Neural progenitor cell (in vitro differentiated cells): ENCODE results near the gene MSI2. TPM values are rescaled to one million over a fixed set of nuclear protein-coding genes. Genes with fewer than 3 reads are reported as not detected.

Source experiments
- DNase-seq: peaks from one replicate; pipeline ENCODE4 v3.0.0-alpha.2; 2016; ENCODE audit warnings: low spot score
- H2AFZ ChIP-seq: fragments of 200-600 bp; sonication (generic); replicated peaks from 2 replicates; pipeline ENCODE4 v1.6.1; 2016; ENCODE audit warnings: antibody characterized with exemption
- H3F3A ChIP-seq: fragments of 200-600 bp; sonication (generic); 2 replicates; pipeline ENCODE4 v1.6.1; 2016; ENCODE audit warnings: antibody characterized with exemption, low read depth
- H3K27ac ChIP-seq: fragments of 200-600 bp; sonication (generic); 2 replicates; pipeline ENCODE4 v1.5.1; 2016; ENCODE audit warnings: mild to moderate bottlenecking
- H3K27me3 ChIP-seq: fragments of 200-600 bp; sonication (generic); 2 replicates; pipeline ENCODE4 v1.6.1; 2016; ENCODE audit warnings: mild to moderate bottlenecking, moderate library complexity
- H3K36me3 ChIP-seq: fragments of 200-600 bp; sonication (generic); 2 replicates; pipeline ENCODE4 v1.5.1; 2016
- H3K4me1 ChIP-seq: fragments of 200-600 bp; sonication (generic); 2 replicates; pipeline ENCODE4 v1.6.1; 2016; ENCODE audit warnings: mixed run types
- H3K4me2 ChIP-seq: fragments of 200-600 bp; sonication (generic); 2 replicates; pipeline ENCODE4 v1.6.1; 2016
- H3K4me3 ChIP-seq: fragments of 200-600 bp; sonication (generic); 2 replicates; pipeline ENCODE4 v1.5.1; 2016
- H3K79me2 ChIP-seq: fragments of 200-600 bp; sonication (generic); 2 replicates; pipeline ENCODE4 v1.6.1; 2016; ENCODE audit warnings: low read depth
- H3K9ac ChIP-seq: fragments of 200-600 bp; sonication (generic); 2 replicates; pipeline ENCODE4 v1.6.1; 2016
- H3K9me3 ChIP-seq: fragments of 200-600 bp; sonication (generic); 2 replicates; pipeline ENCODE4 v1.5.1; 2016; ENCODE audit warnings: low read depth
- H4K20me1 ChIP-seq: fragments of 200-600 bp; sonication (generic); 2 replicates; pipeline ENCODE4 v1.6.1; 2016; ENCODE audit warnings: low read depth
- H3K27ac Mint-ChIP-seq: 3 replicates; pipeline ENCODE4 v1.8.0; 2021; ENCODE audit warnings: mixed read lengths
- H3K27me3 Mint-ChIP-seq: 2 replicates; pipeline ENCODE4 v1.8.0; 2022; ENCODE audit warnings: low read depth, mild to moderate bottlenecking, inconsistent platforms, moderate library complexity, mixed read lengths; ENCODE audit not compliant: insufficient read depth
- H3K36me3 Mint-ChIP-seq: 3 replicates; pipeline ENCODE4 v1.8.0; 2021; ENCODE audit warnings: mixed read lengths
- H3K4me1 Mint-ChIP-seq: 3 replicates; pipeline ENCODE4 v1.8.0; 2021; ENCODE audit warnings: mixed read lengths
- H3K4me3 Mint-ChIP-seq: 3 replicates; pipeline ENCODE4 v1.8.0; 2021; ENCODE audit warnings: mild to moderate bottlenecking, moderate library complexity, mixed read lengths
- H3K9me3 Mint-ChIP-seq: 3 replicates; pipeline ENCODE4 v1.8.0; 2020; ENCODE audit warnings: mixed read lengths
- CTCF ChIP-seq: fragments of 200-600 bp; sonication (generic); IDR thresholded peaks from 2 replicates; pipeline ENCODE4 v1.5.1; 2017; ENCODE audit warnings: antibody characterized with exemption, mild to moderate bottlenecking
- EZH2 ChIP-seq: fragments of 200-600 bp; sonication (generic); IDR thresholded peaks from 2 replicates; pipeline ENCODE4 v1.6.1; 2017; ENCODE audit warnings: antibody characterized with exemption, mild to moderate bottlenecking, moderate library complexity
- EZH2phosphoT487 ChIP-seq: fragments of 200-600 bp; sonication (generic); IDR thresholded peaks from 2 replicates; pipeline ENCODE4 v1.6.1; 2017; ENCODE audit warnings: antibody characterized with exemption
- total RNA-seq: library from RNA; depleted of rRNA; stranded (reverse); fragments of >200 nt; gene quantifications from 2 replicates; pipeline ENCODE4 v1.2.3, GENCODE V29; 2015; ENCODE audit warnings: low replicate concordance

Gene MSI2
- total RNA-seq, 1 donor from 2014 or later = 96.9 TPM

- Mint-ChIP-seq H3K4me3 (no peak overlapping the region), H3K4me1 (peaks cover 42% of the 10 kb centered on the region), H3K27ac (peak overlapping the region; percentile 33), H3K36me3 (no peaks in the 10 kb centered on the region), H3K9me3 (no peaks in the 10 kb centered on the region), H3K27me3 (peaks cover 2% of the 10 kb centered on the region)
- H4K20me1 ChIP-seq = no peaks in the 10 kb centered on the region
- H3K9me3 ChIP-seq = no peaks in the 10 kb centered on the region
- no peak for DNase-seq
- H3K36me3 ChIP-seq = no peaks in the 10 kb centered on the region
- no peaks in the 10 kb centered on the region for H3K79me2 ChIP-seq
- no peak overlapping the region for H3K4me2 ChIP-seq
- peaks cover 6% of the 10 kb centered on the region for H3K4me1 ChIP-seq
- no peak for TF ChIP-seq EZH2phosphoT487
- H3K4me3 ChIP-seq = no peak overlapping the region
- no peaks in the 10 kb centered on the region for H3K27me3 ChIP-seq
- no peak overlapping the region for H2AFZ ChIP-seq
- H3K9ac ChIP-seq = no peak overlapping the region
- H3K27ac ChIP-seq = no peak overlapping the region
- no peaks in the 10 kb centered on the region for H3F3A ChIP-seq
Measured at GRCh38 chr17:57727630-57728175, 471.4 kb downstream of the MSI2 start.

- TF ChIP-seq EZH2phosphoT487 = no peak
- no peak for TF ChIP-seq EZH2
- TF ChIP-seq CTCF = no peak
- no peak overlapping the region for H3K4me3 Mint-ChIP-seq
Measured at GRCh38 chr17:57730026-57730701, 473.8 kb downstream of the MSI2 start.

GRCh38 chr17:57732062-57732461 is 475.7 kb downstream of the MSI2 start:
- H3K4me1 ChIP-seq = no peaks in the 10 kb centered on the region
- no peaks in the 10 kb centered on the region for H3K36me3 Mint-ChIP-seq
- peaks cover 2% of the 10 kb centered on the region for H3K27me3 Mint-ChIP-seq
- no peak overlapping the region for H3K4me3 Mint-ChIP-seq
- no peaks in the 10 kb centered on the region for H3K9me3 Mint-ChIP-seq
- H4K20me1 ChIP-seq = no peaks in the 10 kb centered on the region
- no peak overlapping the region for H3K27ac ChIP-seq
- peaks cover 28% of the 10 kb centered on the region for H3K4me1 Mint-ChIP-seq
- peaks cover 6% of the 10 kb centered on the region for H3F3A ChIP-seq
- no peaks in the 10 kb centered on the region for H3K27me3 ChIP-seq
- H3K4me2 ChIP-seq = no peak overlapping the region
- TF ChIP-seq EZH2phosphoT487 = no peak
- no peak for TF ChIP-seq CTCF
- no peak for TF ChIP-seq EZH2
- no peak for DNase-seq
- H3K9me3 ChIP-seq = no peaks in the 10 kb centered on the region
- no peak overlapping the region for H3K9ac ChIP-seq
- H3K27ac Mint-ChIP-seq = no peak overlapping the region
- H3K36me3 ChIP-seq = no peaks in the 10 kb centered on the region
- H2AFZ ChIP-seq = no peak overlapping the region
- no peaks in the 10 kb centered on the region for H3K79me2 ChIP-seq
- H3K4me3 ChIP-seq = no peak overlapping the region

More at GRCh38 chr17:57730026-57730701, 473.8 kb downstream of the MSI2 start:
- no peaks in the 10 kb centered on the region for H3K79me2 ChIP-seq
- no peak overlapping the region for H3K4me3 ChIP-seq
- no peaks in the 10 kb centered on the region for H3K4me1 ChIP-seq
- no peaks in the 10 kb centered on the region for H3K9me3 ChIP-seq
- H3K27ac ChIP-seq = no peak overlapping the region
- no peaks in the 10 kb centered on the region for H4K20me1 ChIP-seq
- Mint-ChIP-seq H3K27me3 (peaks cover 2% of the 10 kb centered on the region), H3K36me3 (no peaks in the 10 kb centered on the region), H3K4me1 (peaks cover 33% of the 10 kb centered on the region), H3K9me3 (no peaks in the 10 kb centered on the region), H3K27ac (no peak overlapping the region)
- no peak for DNase-seq
- H3K27me3 ChIP-seq = no peaks in the 10 kb centered on the region
- H3K36me3 ChIP-seq = no peaks in the 10 kb centered on the region
- H3K9ac ChIP-seq = no peak overlapping the region
- no peak overlapping the region for H3K4me2 ChIP-seq
- peaks cover 2% of the 10 kb centered on the region for H3F3A ChIP-seq
- no peak overlapping the region for H2AFZ ChIP-seq

- no peaks in the 10 kb centered on the region for H3K27me3 ChIP-seq
- Mint-ChIP-seq H3K27ac (no peak overlapping the region), H3K4me3 (no peak overlapping the region), H3K9me3 (no peaks in the 10 kb centered on the region), H3K27me3 (peaks cover 2% of the 10 kb centered on the region), H3K4me1 (peaks cover 27% of the 10 kb centered on the region), H3K36me3 (no peaks in the 10 kb centered on the region)
- no peak overlapping the region for H3K27ac ChIP-seq
- no peaks in the 10 kb centered on the region for H3K79me2 ChIP-seq
- no peak overlapping the region for H3K9ac ChIP-seq
- H2AFZ ChIP-seq = no peak overlapping the region
- TF ChIP-seq CTCF = no peak
- no peak for TF ChIP-seq EZH2
- TF ChIP-seq EZH2phosphoT487 = no peak
- H3K9me3 ChIP-seq = no peaks in the 10 kb centered on the region
- H3K4me3 ChIP-seq = no peak overlapping the region
- H3F3A ChIP-seq = peaks cover 6% of the 10 kb centered on the region
- DNase-seq = no peak
- H3K36me3 ChIP-seq = no peaks in the 10 kb centered on the region
- no peaks in the 10 kb centered on the region for H4K20me1 ChIP-seq
- H3K4me2 ChIP-seq = no peak overlapping the region
- no peaks in the 10 kb centered on the region for H3K4me1 ChIP-seq
Measured at GRCh38 chr17:57733085-57733484, 476.8 kb downstream of the MSI2 start.
